Epithelial cell of alveolus of lung (primary cell): Measurements from ENCODE around the gene OOSP3. TPM values are rescaled to one million over a fixed set of nuclear protein-coding genes. Genes with fewer than 3 reads are reported as not detected.

Source experiments
- total RNA-seq: library from RNA; depleted of rRNA; stranded (reverse); fragments of >200 nt; gene quantifications from 2 replicates; pipeline ENCODE4 v1.2.1, GENCODE V29; 2015

OOSP3 gene, protein sequence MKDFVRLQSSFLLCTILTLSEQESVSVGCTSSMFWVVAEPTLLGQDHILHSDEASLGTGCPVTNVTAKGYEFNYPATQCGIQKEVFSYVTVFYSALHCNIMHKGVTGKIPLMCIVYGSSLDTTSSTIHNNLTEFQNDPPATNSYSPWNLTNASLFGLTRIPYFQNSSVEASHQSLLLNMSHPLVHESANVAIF
- not detected in 2 replicates for total RNA-seq

DNA sequence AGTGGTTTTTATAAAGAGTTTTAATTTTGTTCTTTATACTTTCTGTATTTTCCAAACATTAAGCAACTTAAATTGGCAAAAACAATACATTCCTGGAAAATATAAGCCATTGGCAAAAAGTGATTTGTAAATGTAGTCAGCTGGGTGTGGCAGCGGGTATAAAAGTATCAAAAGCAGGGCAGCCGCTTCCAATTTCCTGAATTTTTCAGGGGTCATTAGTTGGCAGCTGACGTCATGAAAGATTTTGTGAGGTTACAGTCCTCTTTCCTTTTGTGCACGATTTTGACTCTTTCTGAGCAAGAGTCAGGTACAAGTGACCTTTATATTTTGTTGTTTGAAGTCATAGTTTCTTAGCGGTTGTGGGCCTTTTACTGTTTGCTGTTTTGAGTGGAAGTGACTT, at the start of gene OOSP3:
OOSP3 (plus strand) TSS at position 208 of the 400 bp plus-strand sequence; CDS start at position 235, 27 bp downstream.

DNA sequence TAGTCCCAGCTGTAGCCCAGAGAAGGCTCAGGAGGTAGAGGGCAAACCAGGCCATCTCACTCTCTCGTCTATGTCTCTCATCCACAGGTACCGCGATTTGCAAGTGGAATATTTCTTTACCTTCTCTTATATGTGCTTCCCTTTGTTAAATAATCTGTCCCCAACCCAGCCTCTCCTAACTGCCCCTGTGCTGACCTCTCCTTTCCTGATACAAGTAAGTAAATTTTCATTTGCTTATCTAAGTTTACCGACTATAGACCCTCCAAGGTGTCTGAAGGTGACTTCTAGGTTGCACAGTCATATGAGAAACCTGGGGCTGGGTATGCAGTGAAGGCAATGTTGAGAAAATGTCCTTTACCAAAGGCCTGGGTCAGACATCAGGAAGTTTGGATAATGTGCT, 33.2 kb upstream of the OOSP3 start, which contains the start of gene CBLIF:
CBLIF (minus strand) TSS at position 101 of the 400 bp plus-strand sequence; CDS start at position 55, 46 bp downstream.

DNA sequence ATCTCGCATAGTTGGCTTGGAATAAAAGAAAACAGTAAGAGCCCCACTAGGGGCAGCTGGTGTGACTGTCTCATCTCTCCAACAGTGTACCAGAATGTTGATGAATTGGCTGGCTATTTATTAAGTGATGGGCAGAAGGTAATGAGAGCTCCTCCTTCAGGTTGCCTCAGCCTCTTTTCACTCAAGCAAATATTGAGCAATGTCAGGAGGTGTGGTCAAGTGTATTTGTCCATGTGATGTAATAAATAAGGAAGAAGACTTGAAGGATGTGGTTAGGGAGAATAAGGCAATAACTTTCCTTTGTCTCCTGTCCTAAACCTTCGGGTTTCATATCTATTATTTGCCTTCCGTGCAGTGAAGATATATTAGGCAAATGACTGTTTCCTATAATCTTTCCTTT, 12.2 kb upstream of the OOSP3 start, which contains the start of gene TCN1:
TCN1 (minus strand) TSS at position 91 of the 400 bp plus-strand sequence; CDS start at position 74, 17 bp downstream.

DNA sequence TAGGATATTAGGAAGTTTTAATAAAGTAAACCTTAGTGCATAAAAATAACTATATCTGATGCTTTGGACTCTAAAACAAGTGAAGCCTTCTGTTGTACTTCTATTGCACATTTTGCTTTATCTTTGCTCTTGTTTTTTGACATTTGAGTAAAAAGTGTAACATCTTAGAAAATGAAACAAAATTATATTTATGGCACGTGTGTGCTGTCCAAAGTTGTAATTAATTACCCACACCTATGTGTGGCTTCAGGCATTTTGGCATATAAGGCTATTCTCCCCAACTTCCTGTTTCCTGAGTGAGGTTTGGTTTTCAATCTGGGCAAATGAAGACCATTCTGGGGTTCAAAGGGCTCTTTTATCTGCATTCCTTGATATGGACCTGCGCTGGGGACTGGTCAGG, 59.5 kb downstream of the OOSP3 start, which contains the start of gene OOSP1:
OOSP1 (plus strand) TSS at position 301 of the 400 bp plus-strand sequence; CDS start at position 324, 23 bp downstream.

Other genes starting within 250 kb of the OOSP3 start
- 12.0 and 14.9 TPM in 2 replicates for gene PATL1, start 209.7 kb upstream of the OOSP3 start, total RNA-seq
- not detected in 2 replicates for gene OR10V1, start 164.9 kb upstream of the OOSP3 start, total RNA-seq
- gene STX3, start 123.4 kb upstream of the OOSP3 start, total RNA-seq, result 6.7 and 8.1 TPM in 2 replicates
- 57.1 and 71.9 TPM in 2 replicates for gene MRPL16, start 68.0 kb upstream of the OOSP3 start, total RNA-seq
- gene CBLIF, start 33.3 kb upstream of the OOSP3 start, total RNA-seq, result not detected in 2 replicates
- not detected in 2 replicates for gene TCN1, start 12.3 kb upstream of the OOSP3 start, total RNA-seq
- not detected in 2 replicates for gene OOSP1, start 59.6 kb downstream of the OOSP3 start, total RNA-seq
- not detected in 2 replicates for gene OOSP4A, start 85.3 kb downstream of the OOSP3 start, total RNA-seq
- gene OOSP4B, start 138.4 kb downstream of the OOSP3 start, total RNA-seq, result not detected in 2 replicates
- gene OOSP2, start 161.6 kb downstream of the OOSP3 start, total RNA-seq, result not detected in 2 replicates
- gene MS4A3, start 177.9 kb downstream of the OOSP3 start, total RNA-seq, result not detected in 2 replicates
- gene MS4A2, start 209.9 kb downstream of the OOSP3 start, total RNA-seq, result not detected in 2 replicates